HS-5 (cell line): Measurements from ENCODE around the gene GRID2.
"Not testable (repeated sequence)": the region's sequence is repeated elsewhere in the genome, so short reads cannot be mapped to it uniquely, and the experiment has no call there.

ENCODE experiments used
- DNase-seq: peaks from one replicate; pipeline ENCODE4 v3.0.0-alpha.2; 2012; ENCODE audit warnings: low read depth

The GRID2 gene

GRCh38 chr4:92438722-92439121 lies 135.0 kb downstream of the GRID2 start:
- DNase-seq: not testable (repeated sequence)

- not testable (repeated sequence) for DNase-seq
These were observed 138.4 kb downstream of the GRID2 start for GRCh38 chr4:92442131-92442530.

- not testable (repeated sequence) for DNase-seq
These were observed 140.5 kb downstream of the GRID2 start for GRCh38 chr4:92444143-92444843.

- no peak for DNase-seq
These were observed 141.4 kb downstream of the GRID2 start for GRCh38 chr4:92445127-92445526.

- no peak for DNase-seq
These were observed 143.6 kb downstream of the GRID2 start for GRCh38 chr4:92447255-92447905.

GRCh38 chr4:92448176-92448575 lies 144.4 kb downstream of the GRID2 start:
- not testable (repeated sequence) for DNase-seq

- no peak for DNase-seq
These were observed 146.9 kb downstream of the GRID2 start for GRCh38 chr4:92450694-92451093.

GRCh38 chr4:92451782-92452181 lies 148.0 kb downstream of the GRID2 start:
- no peak for DNase-seq

- DNase-seq: not testable (repeated sequence)
These were observed 148.6 kb downstream of the GRID2 start for GRCh38 chr4:92452383-92452782.

- no peak for DNase-seq
These were observed 151.6 kb downstream of the GRID2 start for GRCh38 chr4:92455329-92455839.

GRCh38 chr4:92455951-92456350 lies 152.2 kb downstream of the GRID2 start:
- DNase-seq: no peak

GRCh38 chr4:92461732-92462131 lies 158.0 kb downstream of the GRID2 start:
- DNase-seq: no peak

GRCh38 chr4:92477298-92477697 lies 173.5 kb downstream of the GRID2 start:
- DNase-seq: no peak

GRCh38 chr4:92483341-92483740 lies 179.6 kb downstream of the GRID2 start:
- DNase-seq: no peak

GRCh38 chr4:92488496-92488895 lies 184.7 kb downstream of the GRID2 start:
- DNase-seq: no peak

GRCh38 chr4:92497141-92497540 lies 193.4 kb downstream of the GRID2 start:
- DNase-seq: no peak

- DNase-seq: no peak
These were observed 197.7 kb downstream of the GRID2 start for GRCh38 chr4:92501456-92501855.

- DNase-seq: no peak
These were observed 203.2 kb downstream of the GRID2 start for GRCh38 chr4:92506933-92507332.

- DNase-seq: no peak
These were observed 210.9 kb downstream of the GRID2 start for GRCh38 chr4:92514627-92515026.

- no peak for DNase-seq
These were observed 212.7 kb downstream of the GRID2 start for GRCh38 chr4:92516450-92516849.

GRCh38 chr4:92519727-92520126 lies 216.0 kb downstream of the GRID2 start:
- DNase-seq: no peak

GRCh38 chr4:92520563-92520962 lies 216.8 kb downstream of the GRID2 start:
- DNase-seq: no peak

- no peak for DNase-seq
These were observed 218.2 kb downstream of the GRID2 start for GRCh38 chr4:92521941-92522340.

GRCh38 chr4:92522356-92522755 lies 218.6 kb downstream of the GRID2 start:
- DNase-seq: no peak
